PFSK-1 (cell line): Measurements from ENCODE around the gene ACSF3.

ENCODE experiments used
- FOXP2 ChIP-seq: optimal IDR thresholded peaks from 2 replicates; pipeline ENCODE3; 2011; ENCODE audit warnings: borderline replicate concordance, control low read depth, inconsistent platforms; ENCODE audit not compliant: insufficient read depth; ENCODE audit errors: extremely low read length, extremely low read depth
- POLR2AphosphoS5 ChIP-seq: IDR thresholded peaks from 2 replicates; pipeline ENCODE4 v1.6.1; 2012; ENCODE audit warnings: low read depth, mild to moderate bottlenecking, control low read depth, low read length, moderate library complexity
- SIN3A ChIP-seq: IDR thresholded peaks from 2 replicates; pipeline ENCODE4 v1.6.1; 2012; ENCODE audit warnings: mild to moderate bottlenecking, low read length, moderate library complexity, borderline replicate concordance; ENCODE audit not compliant: insufficient read depth
- TAF1 ChIP-seq: IDR thresholded peaks from 2 replicates; pipeline ENCODE4 v1.6.1; 2012; ENCODE audit warnings: low read length, control low read depth, borderline replicate concordance; ENCODE audit not compliant: insufficient read depth
- TF ChIP-seq, protein P1 (sequence below), 2 experiments: IDR thresholded peaks; 2 replicates each; pipeline versions ENCODE4 v1.6.1 to v1.8.0; 2011 to 2012; ENCODE audit warnings: low read depth in 2 of 2, low read length in 2 of 2, control low read depth in 1 of 2, inconsistent platforms in 1 of 2, mild to moderate bottlenecking in 1 of 2, moderate library complexity in 1 of 2; ENCODE audit not compliant: insufficient read depth in 1 of 2

Gene ACSF3

DNA sequence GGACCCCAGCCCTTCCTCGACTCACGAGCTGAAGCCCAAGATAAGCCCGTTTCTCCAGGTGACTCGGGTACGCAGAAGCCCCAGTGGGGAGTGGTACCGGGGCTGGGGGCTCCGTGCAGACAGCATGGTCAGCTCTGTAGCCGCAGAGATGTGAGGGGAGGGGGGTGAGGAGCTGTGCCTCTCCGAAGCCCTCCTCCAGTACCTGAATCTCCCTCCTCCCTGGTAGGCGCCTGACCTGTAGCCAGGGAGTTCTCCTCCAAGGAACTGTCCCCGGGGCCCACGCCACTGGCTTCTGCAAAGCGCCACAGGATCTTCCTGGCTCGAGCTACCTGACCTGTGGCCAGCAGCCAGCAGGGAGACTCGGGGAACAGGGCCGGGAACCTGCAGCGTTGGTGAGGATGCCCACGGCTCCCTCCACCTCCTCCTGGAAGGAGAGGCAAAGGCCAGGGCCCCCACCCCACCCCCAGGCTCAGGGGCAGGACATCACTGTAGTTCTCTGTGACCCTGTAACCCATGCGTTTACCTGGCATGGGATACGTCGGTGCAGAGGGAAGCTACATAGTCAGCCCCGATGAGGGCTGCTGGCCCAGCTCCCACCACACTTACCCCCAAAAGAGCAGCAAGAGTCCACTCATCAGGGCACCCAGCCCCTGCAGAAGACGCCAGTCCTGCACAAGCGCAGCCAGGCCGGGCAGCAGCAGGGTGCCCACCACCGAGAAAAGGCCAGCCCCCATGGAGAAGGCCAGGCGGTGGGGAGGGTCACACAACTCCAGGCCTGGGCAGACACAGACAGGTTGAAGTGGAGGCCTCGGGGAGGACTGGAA, 105.0 kb downstream of the ACSF3 start:
- no peak for TF ChIP-seq TAF1
- TF ChIP-seq, protein P1, sequence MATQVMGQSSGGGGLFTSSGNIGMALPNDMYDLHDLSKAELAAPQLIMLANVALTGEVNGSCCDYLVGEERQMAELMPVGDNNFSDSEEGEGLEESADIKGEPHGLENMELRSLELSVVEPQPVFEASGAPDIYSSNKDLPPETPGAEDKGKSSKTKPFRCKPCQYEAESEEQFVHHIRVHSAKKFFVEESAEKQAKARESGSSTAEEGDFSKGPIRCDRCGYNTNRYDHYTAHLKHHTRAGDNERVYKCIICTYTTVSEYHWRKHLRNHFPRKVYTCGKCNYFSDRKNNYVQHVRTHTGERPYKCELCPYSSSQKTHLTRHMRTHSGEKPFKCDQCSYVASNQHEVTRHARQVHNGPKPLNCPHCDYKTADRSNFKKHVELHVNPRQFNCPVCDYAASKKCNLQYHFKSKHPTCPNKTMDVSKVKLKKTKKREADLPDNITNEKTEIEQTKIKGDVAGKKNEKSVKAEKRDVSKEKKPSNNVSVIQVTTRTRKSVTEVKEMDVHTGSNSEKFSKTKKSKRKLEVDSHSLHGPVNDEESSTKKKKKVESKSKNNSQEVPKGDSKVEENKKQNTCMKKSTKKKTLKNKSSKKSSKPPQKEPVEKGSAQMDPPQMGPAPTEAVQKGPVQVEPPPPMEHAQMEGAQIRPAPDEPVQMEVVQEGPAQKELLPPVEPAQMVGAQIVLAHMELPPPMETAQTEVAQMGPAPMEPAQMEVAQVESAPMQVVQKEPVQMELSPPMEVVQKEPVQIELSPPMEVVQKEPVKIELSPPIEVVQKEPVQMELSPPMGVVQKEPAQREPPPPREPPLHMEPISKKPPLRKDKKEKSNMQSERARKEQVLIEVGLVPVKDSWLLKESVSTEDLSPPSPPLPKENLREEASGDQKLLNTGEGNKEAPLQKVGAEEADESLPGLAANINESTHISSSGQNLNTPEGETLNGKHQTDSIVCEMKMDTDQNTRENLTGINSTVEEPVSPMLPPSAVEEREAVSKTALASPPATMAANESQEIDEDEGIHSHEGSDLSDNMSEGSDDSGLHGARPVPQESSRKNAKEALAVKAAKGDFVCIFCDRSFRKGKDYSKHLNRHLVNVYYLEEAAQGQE (IDR thresholded peaks at IDR 0.05; ENCODE audit: insufficient read depth in 1 of 2, low read depth in 2 of 2, low read length in 2 of 2), result no peak
- no peak for TF ChIP-seq FOXP2
- TF ChIP-seq POLR2AphosphoS5, result no peak
- TF ChIP-seq SIN3A, result no peak

DNA sequence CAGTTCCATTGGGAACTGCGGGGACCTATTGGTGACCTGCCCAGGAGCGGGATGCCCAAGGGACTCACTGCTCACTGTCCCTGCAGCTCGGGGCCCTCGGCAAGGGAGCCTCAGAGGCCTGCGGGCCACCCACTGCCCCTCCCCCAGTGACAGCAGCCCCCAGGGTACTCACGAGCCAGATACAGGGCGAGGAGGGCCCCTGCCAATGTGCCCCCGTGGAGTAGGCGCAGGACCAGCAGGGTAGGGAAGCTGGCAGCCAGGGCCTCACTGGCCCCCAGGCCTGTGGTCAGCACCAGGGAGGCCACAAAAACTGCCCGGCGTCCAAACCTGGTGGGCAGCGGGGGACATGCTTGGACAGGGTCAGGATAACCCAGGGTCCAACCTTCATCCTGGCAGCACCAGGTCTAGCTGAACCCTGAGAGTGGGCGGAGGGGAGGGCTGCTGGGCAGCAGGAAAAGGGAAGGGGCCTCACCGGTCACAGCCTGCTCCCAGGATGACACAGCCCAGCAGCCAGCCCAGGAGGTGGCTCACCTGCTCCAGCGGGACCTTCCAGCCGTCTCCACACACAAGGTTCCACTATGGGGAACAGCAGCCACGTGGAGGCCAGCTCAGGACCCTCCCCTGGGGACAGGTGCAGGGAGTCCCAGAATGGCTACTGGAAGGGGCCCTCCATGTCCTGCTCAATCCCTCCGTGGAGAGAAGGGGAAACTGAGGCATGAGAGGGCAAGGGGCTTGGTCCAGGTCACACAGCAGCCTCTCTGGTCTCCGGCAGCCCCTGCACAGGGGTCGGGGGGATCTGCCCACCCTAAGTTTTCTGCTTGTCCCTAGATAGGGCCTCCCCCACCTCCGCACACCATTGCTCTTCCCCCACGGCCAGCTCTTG, 105.8 kb downstream of the ACSF3 start:
- TF ChIP-seq FOXP2 (no peak), TAF1 (no peak), POLR2AphosphoS5 (no peak), SIN3A (no peak)
- TF ChIP-seq, protein P1 (IDR thresholded peaks at IDR 0.05; ENCODE audit: insufficient read depth in 1 of 2, low read depth in 2 of 2, low read length in 2 of 2), result no peak

DNA sequence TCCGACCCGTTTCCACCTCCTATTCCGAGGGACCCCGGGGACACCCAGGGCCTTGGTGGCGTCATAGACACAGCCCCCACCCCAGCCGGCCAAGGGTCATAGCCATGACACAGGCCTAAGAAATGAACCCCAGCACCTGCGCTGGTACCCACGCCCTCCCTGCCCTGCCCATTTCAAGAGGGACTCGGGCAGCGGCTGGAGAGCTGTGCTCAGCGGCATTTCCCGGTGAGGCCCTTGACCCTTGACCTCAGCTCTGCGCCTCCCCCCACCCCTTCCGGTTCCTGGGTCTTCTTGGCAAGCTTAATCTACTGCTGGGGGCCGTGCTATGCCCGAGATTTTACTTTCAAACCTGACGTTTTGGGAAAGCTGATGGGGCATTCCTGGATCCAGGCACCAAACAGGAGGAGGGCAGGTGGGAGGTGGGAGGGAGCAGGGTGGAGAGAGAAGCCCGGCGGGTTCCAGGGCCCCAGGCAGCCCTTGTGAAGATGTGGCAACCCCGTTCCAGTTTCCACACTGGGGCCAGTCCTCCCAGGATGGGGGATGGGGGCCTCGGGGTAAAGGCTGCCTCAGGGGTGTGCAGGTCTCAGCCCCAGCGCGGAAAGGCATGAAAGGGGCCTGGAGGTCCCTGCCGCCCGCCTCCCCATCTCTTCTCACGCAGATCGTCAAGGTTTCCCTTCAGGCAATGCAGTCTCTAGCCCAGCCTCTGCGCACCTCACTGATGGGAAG, 106.6 kb downstream of the ACSF3 start, which contains the start of gene SLC22A31:
Gene SLC22A31 (minus strand): TSS at position 414 of the 726 bp plus-strand sequence. CDS start 36 bp downstream, at position 378.
- TF ChIP-seq FOXP2 (no peak), POLR2AphosphoS5 (no peak)

DNA sequence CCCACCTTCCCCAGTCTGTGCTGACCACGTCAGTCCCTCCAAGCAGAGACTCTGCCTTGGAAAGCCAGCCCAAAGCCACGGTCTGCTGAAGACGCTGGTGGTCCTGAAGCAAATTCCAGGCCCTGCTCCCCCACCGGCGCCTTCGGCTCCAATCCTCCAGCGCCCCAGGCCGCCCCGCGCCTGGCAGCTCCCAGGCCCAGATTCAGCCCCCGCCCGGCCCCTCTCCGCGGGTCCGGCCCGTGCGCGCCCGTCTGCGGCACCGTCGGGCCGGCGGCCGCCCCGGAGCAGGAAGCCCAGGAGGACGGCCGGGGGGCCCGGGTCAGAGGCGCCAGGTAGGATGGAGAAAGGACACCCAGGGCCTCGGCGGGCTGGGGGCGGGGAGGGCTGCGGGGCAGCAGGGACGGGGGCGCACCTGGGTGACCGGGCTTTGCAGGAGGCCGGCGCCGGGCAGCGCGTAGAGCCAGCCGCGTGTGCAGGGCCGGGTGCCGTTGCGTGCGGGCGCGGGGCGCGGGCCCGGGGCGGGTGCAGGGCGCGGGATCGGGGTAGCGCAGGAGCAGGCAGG, 107.3 kb downstream of the ACSF3 start:
- TF ChIP-seq FOXP2 (no peak), SIN3A (no peak), POLR2AphosphoS5 (no peak), TAF1 (no peak)
- TF ChIP-seq, protein P1 (IDR thresholded peaks at IDR 0.05; ENCODE audit: insufficient read depth in 1 of 2, low read depth in 2 of 2, low read length in 2 of 2), result no peak
